ENCODE measurements around the gene ERVFRD-1. TPM values are rescaled to one million over a fixed set of nuclear protein-coding genes. Genes with fewer than 3 reads are reported as not detected.

ERVFRD-1 gene
- total RNA-seq, 2 experiments from 2014 or later = not detected

DNA sequence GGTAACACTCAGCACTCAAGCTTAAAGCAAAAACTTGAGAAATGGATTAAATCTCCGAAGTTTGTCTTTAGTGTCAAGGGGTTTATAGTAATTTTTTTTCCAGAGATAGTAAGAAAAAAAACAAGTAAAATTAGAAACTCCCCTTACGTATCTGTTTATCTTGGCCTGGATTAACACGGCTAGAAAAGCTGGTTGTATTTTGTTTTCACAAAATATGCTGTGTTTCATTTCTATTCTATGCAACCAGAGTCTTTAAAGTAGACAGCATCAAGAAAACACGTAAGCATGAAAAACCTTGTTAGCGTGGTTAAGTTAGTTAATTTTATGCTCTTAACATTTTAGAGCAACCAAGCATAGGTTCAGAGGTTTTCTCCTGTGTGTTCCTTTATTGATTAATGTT, 21.8 kb upstream of the ERVFRD-1 start:
- CTCF ChIA-PET = no interaction called here
- Mint-ChIP-seq H3K36me3 (ENCODE audit: low read depth) (peaks cover 20% of the 10 kb centered on the region), H3K27me3 (no peaks in the 10 kb centered on the region), H3K4me3 (no peak overlapping the region), H3K4me1 (ENCODE audit: low read depth) (peaks cover 17% of the 10 kb centered on the region), H3K9me3 (no peaks in the 10 kb centered on the region), H3K27ac (no peak overlapping the region)
- intact Hi-C loops (cut with DNase I, micrococcal nuclease) = no loop called here
- POLR2A ChIA-PET = no interaction called here
- ATAC-seq (ENCODE audit: poor library complexity) (no peak), DNase-seq (no peak)
- Histone ChIP-seq H3K4me3 (ENCODE audit: low read length) (no peak overlapping the region), H3K27ac (ENCODE audit: low read depth in 1 of 2, low read length in 2 of 2) (no peak overlapping the region), H3K36me3 (ENCODE audit: insufficient read depth, low read length) (peaks cover 8% of the 10 kb centered on the region), H3K9me3 (ENCODE audit: control insufficient read depth in 1 of 2, insufficient read depth in 1 of 2, low read length in 2 of 2) (no peaks in the 10 kb centered on the region), H3K27me3 (ENCODE audit: control insufficient read depth in 1 of 2, insufficient read depth in 2 of 2, low read length in 2 of 2) (no peaks in the 10 kb centered on the region), H3K4me1 (ENCODE audit: insufficient read depth, low read length) (no peaks in the 10 kb centered on the region)
- TF ChIP-seq, protein P1, sequence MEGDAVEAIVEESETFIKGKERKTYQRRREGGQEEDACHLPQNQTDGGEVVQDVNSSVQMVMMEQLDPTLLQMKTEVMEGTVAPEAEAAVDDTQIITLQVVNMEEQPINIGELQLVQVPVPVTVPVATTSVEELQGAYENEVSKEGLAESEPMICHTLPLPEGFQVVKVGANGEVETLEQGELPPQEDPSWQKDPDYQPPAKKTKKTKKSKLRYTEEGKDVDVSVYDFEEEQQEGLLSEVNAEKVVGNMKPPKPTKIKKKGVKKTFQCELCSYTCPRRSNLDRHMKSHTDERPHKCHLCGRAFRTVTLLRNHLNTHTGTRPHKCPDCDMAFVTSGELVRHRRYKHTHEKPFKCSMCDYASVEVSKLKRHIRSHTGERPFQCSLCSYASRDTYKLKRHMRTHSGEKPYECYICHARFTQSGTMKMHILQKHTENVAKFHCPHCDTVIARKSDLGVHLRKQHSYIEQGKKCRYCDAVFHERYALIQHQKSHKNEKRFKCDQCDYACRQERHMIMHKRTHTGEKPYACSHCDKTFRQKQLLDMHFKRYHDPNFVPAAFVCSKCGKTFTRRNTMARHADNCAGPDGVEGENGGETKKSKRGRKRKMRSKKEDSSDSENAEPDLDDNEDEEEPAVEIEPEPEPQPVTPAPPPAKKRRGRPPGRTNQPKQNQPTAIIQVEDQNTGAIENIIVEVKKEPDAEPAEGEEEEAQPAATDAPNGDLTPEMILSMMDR (IDR thresholded peaks at IDR 0.05) = no peak

DNA sequence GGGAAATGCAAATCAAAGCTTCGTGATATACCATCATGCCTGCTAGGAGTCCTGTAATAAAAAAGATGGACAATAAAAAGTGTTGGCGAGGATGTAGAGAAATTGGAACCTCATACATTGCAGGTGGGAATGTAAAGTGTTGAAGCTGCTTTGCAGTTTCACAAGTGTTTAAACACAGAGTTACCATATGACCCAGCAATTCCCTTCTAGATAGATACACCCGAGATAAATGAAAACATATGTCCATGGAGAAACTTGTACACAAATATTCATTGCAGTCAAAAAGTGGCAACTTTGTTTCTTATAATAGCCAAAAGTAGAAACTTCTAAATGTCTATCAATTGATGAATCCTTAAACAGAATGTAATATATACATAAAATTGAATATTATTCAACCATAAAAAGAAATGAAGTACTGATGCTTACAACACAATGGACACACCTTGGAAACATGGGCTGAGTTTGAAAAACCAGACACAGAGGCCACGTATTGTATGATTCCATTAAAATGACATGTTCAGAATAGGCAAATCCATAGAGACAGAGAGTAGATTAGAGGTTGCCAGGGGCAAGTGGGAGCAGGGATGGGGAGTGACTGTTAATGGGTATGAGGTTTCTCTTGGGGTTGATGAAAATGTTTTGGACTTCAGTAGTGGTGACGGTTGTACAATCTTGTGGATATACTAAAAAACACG, 20.8 kb upstream of the ERVFRD-1 start:
- Mint-ChIP-seq H3K4me1 (ENCODE audit: low read depth) (peaks cover 17% of the 10 kb centered on the region), H3K36me3 (ENCODE audit: low read depth) (peaks cover 23% of the 10 kb centered on the region), H3K27ac (no peak overlapping the region), H3K9me3 (no peaks in the 10 kb centered on the region), H3K4me3 (no peak overlapping the region), H3K27me3 (no peaks in the 10 kb centered on the region)
- no peaks in the 10 kb centered on the region for H3K27me3 ChIP-seq (ENCODE audit: control insufficient read depth in 1 of 2, insufficient read depth in 2 of 2, low read length in 2 of 2)
- no peaks in the 10 kb centered on the region for H3K9me3 ChIP-seq (ENCODE audit: control insufficient read depth in 1 of 2, insufficient read depth in 1 of 2, low read length in 2 of 2)
- TF ChIP-seq, protein P1 (IDR thresholded peaks at IDR 0.05) = no peak
- intact Hi-C loops (cut with DNase I, micrococcal nuclease) = no loop called here
- no peak overlapping the region for H3K4me3 ChIP-seq (ENCODE audit: low read length)
- DNase-seq = no peak
- no peak overlapping the region for H3K27ac ChIP-seq (ENCODE audit: low read depth in 1 of 2, low read length in 2 of 2)
- no peaks in the 10 kb centered on the region for H3K4me1 ChIP-seq (ENCODE audit: insufficient read depth, low read length)
- no peak for ATAC-seq (ENCODE audit: poor library complexity)
- H3K36me3 ChIP-seq (ENCODE audit: insufficient read depth, low read length) = peaks cover 8% of the 10 kb centered on the region
- ChIA-PET CTCF (no interaction called here), POLR2A (no interaction called here)

DNA sequence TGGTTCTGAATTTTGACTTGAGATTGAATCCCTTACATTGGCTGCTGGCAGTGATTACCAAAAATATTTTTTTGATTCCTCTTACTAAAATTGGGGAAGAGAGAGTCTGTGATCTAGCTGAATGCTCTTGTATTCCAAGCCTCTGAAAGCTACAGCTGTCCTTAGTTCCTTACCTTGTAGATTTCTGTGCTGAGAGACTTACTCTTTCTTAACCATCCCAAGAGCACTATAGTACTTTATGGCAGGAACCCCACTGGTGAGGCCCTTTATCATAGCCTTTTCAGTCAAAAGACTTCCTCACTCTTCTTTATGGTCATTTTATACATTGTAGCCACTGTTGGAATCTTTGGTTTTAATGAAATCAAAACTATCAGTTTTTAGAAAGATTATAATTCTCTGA, 19.1 kb upstream of the ERVFRD-1 start:
- Histone ChIP-seq H3K27me3 (ENCODE audit: control insufficient read depth in 1 of 2, insufficient read depth in 2 of 2, low read length in 2 of 2) (no peaks in the 10 kb centered on the region), H3K36me3 (ENCODE audit: insufficient read depth, low read length) (peaks cover 8% of the 10 kb centered on the region), H3K27ac (ENCODE audit: low read depth in 1 of 2, low read length in 2 of 2) (no peak overlapping the region), H3K9me3 (ENCODE audit: control insufficient read depth in 1 of 2, insufficient read depth in 1 of 2, low read length in 2 of 2) (no peaks in the 10 kb centered on the region), H3K4me3 (ENCODE audit: low read length) (no peak overlapping the region), H3K4me1 (ENCODE audit: insufficient read depth, low read length) (no peaks in the 10 kb centered on the region)
- ChIA-PET POLR2A (no interaction called here), CTCF (interaction anchor here (1.6 kb wide), 1 partner anchor 37 kb away, joined by 4 read pairs; the partner anchor contains the start of gene SMIM13)
- no peak for DNase-seq
- H3K27ac Mint-ChIP-seq = no peak overlapping the region
- TF ChIP-seq, protein P1 (IDR thresholded peaks at IDR 0.05) = no peak
- H3K27me3 Mint-ChIP-seq = no peaks in the 10 kb centered on the region
- H3K36me3 Mint-ChIP-seq (ENCODE audit: low read depth) = peaks cover 25% of the 10 kb centered on the region
- H3K4me1 Mint-ChIP-seq (ENCODE audit: low read depth) = peaks cover 19% of the 10 kb centered on the region
- no peak for ATAC-seq (ENCODE audit: poor library complexity)
- intact Hi-C loops (cut with DNase I, micrococcal nuclease) = no loop called here
- no peak overlapping the region for H3K4me3 Mint-ChIP-seq
- no peaks in the 10 kb centered on the region for H3K9me3 Mint-ChIP-seq
